Neutrophil (primary cell): ENCODE data around the gene PPFIBP1.

Experiments used
- H3K27ac ChIP-seq: fragments of 200-600 bp; sonication (generic); 2 replicates; pipeline ENCODE4 v1.5.1; 2016; ENCODE audit warnings: mild to moderate bottlenecking, moderate library complexity
- H3K27me3 ChIP-seq: fragments of 200-600 bp; sonication (generic); 2 replicates; pipeline ENCODE4 v1.6.0; 2016; ENCODE audit warnings: mild to moderate bottlenecking
- H3K36me3 ChIP-seq: fragments of 200-600 bp; sonication (generic); 2 replicates; pipeline ENCODE4 v1.5.1; 2017
- H3K4me1 ChIP-seq, 2 experiments: fragments of 200-600 bp in 1 of 2; sonication (generic) in 1 of 2; 1 replicate in 1 of 2; 2 replicates in 1 of 2; pipeline versions ENCODE4 v1.5.1 to v1.6.1; 2013 to 2016; ENCODE audit warnings: low read depth in 1 of 2, low read length in 1 of 2, mild to moderate bottlenecking in 1 of 2, moderate library complexity in 1 of 2; ENCODE audit not compliant: control insufficient read depth in 1 of 2, insufficient read depth in 1 of 2
- H3K4me3 ChIP-seq, 2 experiments: fragments of 200-600 bp in 1 of 2; sonication (generic) in 1 of 2; 1 replicate in 1 of 2; 2 replicates in 1 of 2; pipeline ENCODE4 v1.5.1; 2013 to 2016; ENCODE audit warnings: low read depth in 1 of 2, low read length in 1 of 2, mild to moderate bottlenecking in 1 of 2, moderate library complexity in 1 of 2
- H3K9me3 ChIP-seq: fragments of 200-600 bp; sonication (generic); 2 replicates; pipeline ENCODE4 v1.5.1; 2016
- CTCF ChIP-seq: fragments of 200-600 bp; sonication (generic); IDR thresholded peaks from 2 replicates; pipeline ENCODE4 v1.5.1; 2016; ENCODE audit warnings: antibody characterized with exemption

PPFIBP1 gene

GRCh38 chr12:27572486-27573255, 48.7 kb downstream of the PPFIBP1 start:
- Histone ChIP-seq H3K36me3 (no peaks in the 10 kb centered on the region), H3K27ac (no peak overlapping the region), H3K4me1 (no peaks in the 10 kb centered on the region), H3K9me3 (no peaks in the 10 kb centered on the region), H3K4me3 (no peak overlapping the region), H3K27me3 (no peaks in the 10 kb centered on the region)
- TF ChIP-seq CTCF: no peak

- no peak overlapping the region for H3K27ac ChIP-seq
- no peaks in the 10 kb centered on the region for H3K36me3 ChIP-seq
- no peaks in the 10 kb centered on the region for H3K9me3 ChIP-seq
- no peaks in the 10 kb centered on the region for H3K27me3 ChIP-seq
- TF ChIP-seq CTCF: no peak
- no peak overlapping the region for H3K4me3 ChIP-seq
- H3K4me1 ChIP-seq: no peaks in the 10 kb centered on the region
Measured at GRCh38 chr12:27573972-27574371, 50.0 kb downstream of the PPFIBP1 start.

GRCh38 chr12:27575090-27575761, 51.2 kb downstream of the PPFIBP1 start:
- no peak overlapping the region for H3K4me3 ChIP-seq
- TF ChIP-seq CTCF: no peak
- no peaks in the 10 kb centered on the region for H3K9me3 ChIP-seq
- H3K27ac ChIP-seq: no peak overlapping the region
- no peaks in the 10 kb centered on the region for H3K27me3 ChIP-seq
- no peaks in the 10 kb centered on the region for H3K4me1 ChIP-seq
- no peaks in the 10 kb centered on the region for H3K36me3 ChIP-seq

GRCh38 chr12:27575762-27576118, 51.7 kb downstream of the PPFIBP1 start:
- no peak for TF ChIP-seq CTCF
- no peaks in the 10 kb centered on the region for H3K4me1 ChIP-seq

GRCh38 chr12:27576667-27577347, 52.8 kb downstream of the PPFIBP1 start:
- no peak overlapping the region for H3K4me3 ChIP-seq
- no peak overlapping the region for H3K27ac ChIP-seq
- H3K9me3 ChIP-seq: no peaks in the 10 kb centered on the region
- no peaks in the 10 kb centered on the region for H3K36me3 ChIP-seq
- TF ChIP-seq CTCF: no peak
- H3K27me3 ChIP-seq: no peaks in the 10 kb centered on the region
- no peaks in the 10 kb centered on the region for H3K4me1 ChIP-seq

More at GRCh38 chr12:27575762-27576118, 51.7 kb downstream of the PPFIBP1 start:
- no peaks in the 10 kb centered on the region for H3K36me3 ChIP-seq
- H3K27me3 ChIP-seq: no peaks in the 10 kb centered on the region
- no peak overlapping the region for H3K27ac ChIP-seq
- no peaks in the 10 kb centered on the region for H3K9me3 ChIP-seq
- no peak overlapping the region for H3K4me3 ChIP-seq
